Liver (tissue), 3 donors: ENCODE measurements around the gene OSBPL10.

Experiments used
- CTCF ChIP-seq: fragments of 150-350 bp; IDR thresholded peaks from 2 replicates; pipeline ENCODE4 v1.5.1; 2017; ENCODE audit warnings: improper control_type of control experiment, low read depth, low read length; ENCODE audit not compliant: missing input control
- EGR1 ChIP-seq, 2 donors: IDR thresholded peaks; 2 replicates each; pipeline ENCODE4 v1.6.1; 2016 to 2018; ENCODE audit warnings: antibody characterized with exemption in 2 of 2, low read depth in 2 of 2
- HNF4G ChIP-seq: IDR thresholded peaks from 2 replicates; pipeline ENCODE4 v1.6.1; 2016; ENCODE audit warnings: antibody characterized with exemption
- RAD21 ChIP-seq, 2 donors: IDR thresholded peaks; 2 replicates each; pipeline ENCODE4 v1.6.1; 2016; ENCODE audit warnings: antibody characterized with exemption in 2 of 2, mild to moderate bottlenecking in 2 of 2
- SP1 ChIP-seq: IDR thresholded peaks from 2 replicates; pipeline ENCODE4 v1.6.1; 2018; ENCODE audit warnings: antibody characterized with exemption, mild to moderate bottlenecking
- donor health status: healthy.
- donor health status: healthy.

GRCh38 chr3:32009957-32010356, 28.9 kb upstream of the OSBPL10 start:
- no peak for TF ChIP-seq RAD21 (IDR thresholded peaks at IDR 0.05)
- no peak for TF ChIP-seq CTCF
- no peak for TF ChIP-seq HNF4G
- TF ChIP-seq EGR1 (IDR thresholded peaks at IDR 0.05; ENCODE audit: low read depth in 2 of 2): no peak
- no peak for TF ChIP-seq SP1
